ENCODE measurements around the gene RP9.

- TF ChIP-seq CTCF (IDR thresholded peaks at IDR 0.05) (no peak), POLR2A (IDR thresholded peaks at IDR 0.05) (no peak)
Observed at GRCh38 chr7:33066771-33067170, 42.4 kb downstream of the RP9 start.
